GM12801 (cell line): ENCODE measurements around the gene ART1.

Experiments
- CTCF ChIP-seq: IDR thresholded peaks from one replicate; pipeline ENCODE4 v1.5.1; 2011; ENCODE audit warnings: control low read depth; ENCODE audit not compliant: insufficient read length; ENCODE audit errors: extremely low read depth

ART1 gene, protein sequence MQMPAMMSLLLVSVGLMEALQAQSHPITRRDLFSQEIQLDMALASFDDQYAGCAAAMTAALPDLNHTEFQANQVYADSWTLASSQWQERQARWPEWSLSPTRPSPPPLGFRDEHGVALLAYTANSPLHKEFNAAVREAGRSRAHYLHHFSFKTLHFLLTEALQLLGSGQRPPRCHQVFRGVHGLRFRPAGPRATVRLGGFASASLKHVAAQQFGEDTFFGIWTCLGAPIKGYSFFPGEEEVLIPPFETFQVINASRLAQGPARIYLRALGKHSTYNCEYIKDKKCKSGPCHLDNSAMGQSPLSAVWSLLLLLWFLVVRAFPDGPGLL

DNA sequence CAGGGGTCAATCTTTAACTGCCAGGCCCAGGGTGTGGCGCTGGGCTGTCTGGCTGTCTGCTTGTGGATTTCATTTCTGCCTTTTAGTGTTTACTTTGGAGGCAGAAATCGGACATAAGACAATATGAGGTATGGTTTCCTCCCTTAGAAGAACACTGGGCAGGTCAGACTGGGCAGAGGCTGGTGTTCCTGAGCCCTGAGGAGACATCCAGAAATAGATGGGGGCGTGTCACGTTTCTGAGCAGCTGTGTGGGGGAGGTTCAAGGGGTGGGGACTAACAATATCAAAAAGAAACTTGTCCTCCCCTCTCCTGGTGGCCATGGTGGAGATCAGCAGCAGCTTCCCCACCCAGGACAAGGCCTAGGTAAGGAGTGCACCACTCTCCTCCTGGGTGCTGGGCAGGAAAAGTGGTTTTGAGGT is at the start of gene ART1:
Gene ART1 (plus strand): TSS at position 312 of the 419 bp plus-strand sequence. CDS start 14,086 bp downstream, outside the sequence.
- no peak for TF ChIP-seq CTCF

GRCh38 chr11:3604167-3604566 is 40.8 kb upstream of the ART1 start:
- no peak for TF ChIP-seq CTCF

GRCh38 chr11:3605283-3605662 is 39.7 kb upstream of the ART1 start:
- TF ChIP-seq CTCF = no peak

DNA sequence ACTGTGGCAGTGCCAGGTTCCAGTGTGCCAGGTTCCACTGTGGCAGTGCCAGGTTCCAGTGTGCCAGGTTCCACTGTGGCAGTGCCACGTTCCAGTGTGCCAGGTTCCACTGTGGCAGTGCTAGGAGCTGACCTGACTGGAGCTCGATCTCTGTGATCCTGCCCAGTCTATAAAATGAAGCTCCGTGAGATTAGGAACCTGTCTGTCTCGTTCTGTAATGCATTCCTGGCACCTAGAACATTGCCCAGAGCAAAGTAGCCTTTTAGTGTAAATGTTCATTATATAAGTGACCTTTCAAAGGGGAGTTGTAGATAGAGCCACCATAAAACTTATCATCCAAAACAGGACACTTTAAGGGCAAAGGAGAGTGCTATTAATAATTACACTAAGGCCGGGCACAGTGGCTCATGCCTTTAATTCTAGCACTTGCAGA is 39.1 kb upstream of the ART1 start:
- no peak for TF ChIP-seq CTCF

GRCh38 chr11:3609416-3610265 is 35.3 kb upstream of the ART1 start:
- no peak for TF ChIP-seq CTCF

- TF ChIP-seq CTCF = no peak
Observed at GRCh38 chr11:3610846-3611245, 34.1 kb upstream of the ART1 start.

- TF ChIP-seq CTCF = no peak
Observed at GRCh38 chr11:3611976-3612678, 32.8 kb upstream of the ART1 start.
